Memory B cell (primary cell): ENCODE data around the gene IL10RA.

Experiments used
- ATAC-seq: fragments of 150-1000 bp; cut with Tn5 transposase; 2 replicates; pipeline ENCODE4 v1.10.0; 2021; ENCODE audit warnings: low read depth, mild to moderate bottlenecking, moderate library complexity
- DNase-seq, 2 donors: peaks; one replicate each; pipeline ENCODE4 v3.0.0; 2022; ENCODE audit warnings: low spot score in 2 of 2
- H3K27ac Mint-ChIP-seq: one replicate; pipeline ENCODE4 v1.8.0; 2022; ENCODE audit warnings: mild to moderate bottlenecking, moderate library complexity, mixed read lengths
- H3K27me3 Mint-ChIP-seq: one replicate; pipeline ENCODE4 v1.8.0; 2022; ENCODE audit warnings: mixed read lengths
- H3K36me3 Mint-ChIP-seq: one replicate; pipeline ENCODE4 v1.8.0; 2022; ENCODE audit warnings: mild to moderate bottlenecking, mixed read lengths
- H3K4me1 Mint-ChIP-seq: one replicate; pipeline ENCODE4 v1.8.0; 2022; ENCODE audit warnings: mixed read lengths
- H3K4me3 Mint-ChIP-seq: one replicate; pipeline ENCODE4 v1.8.0; 2022; ENCODE audit warnings: mild to moderate bottlenecking, moderate library complexity, mixed read lengths
- H3K9me3 Mint-ChIP-seq: one replicate; pipeline ENCODE4 v1.8.0; 2022; ENCODE audit warnings: mixed read lengths

IL10RA gene

DNA sequence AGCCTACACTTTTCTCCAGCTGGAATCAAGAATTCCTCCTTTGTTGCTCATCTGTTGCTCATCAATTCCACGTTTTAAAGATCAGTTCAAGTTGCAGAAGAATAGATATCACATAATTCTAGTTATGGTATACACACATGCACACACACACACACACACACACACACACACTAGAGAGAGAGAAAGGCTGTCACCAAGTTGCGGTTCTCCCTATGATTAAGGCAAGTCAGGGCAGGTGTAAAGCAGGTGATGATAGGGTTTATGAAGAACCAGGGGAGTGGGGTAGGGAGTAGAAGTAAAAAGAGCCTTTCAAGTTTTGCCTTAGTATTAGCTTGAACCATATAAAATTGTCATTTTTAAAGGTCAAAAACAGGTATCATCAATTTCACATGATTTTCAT lies 59.0 kb downstream of the IL10RA start:
- peak overlapping the region; percentile 32 for H3K27ac Mint-ChIP-seq
- H3K27me3 Mint-ChIP-seq = no peaks in the 10 kb centered on the region
- no peak for ATAC-seq
- no peaks in the 10 kb centered on the region for H3K9me3 Mint-ChIP-seq
- H3K4me1 Mint-ChIP-seq = peaks cover 25% of the 10 kb centered on the region
- DNase-seq = no peak
- H3K4me3 Mint-ChIP-seq = no peak overlapping the region
- no peaks in the 10 kb centered on the region for H3K36me3 Mint-ChIP-seq

DNA sequence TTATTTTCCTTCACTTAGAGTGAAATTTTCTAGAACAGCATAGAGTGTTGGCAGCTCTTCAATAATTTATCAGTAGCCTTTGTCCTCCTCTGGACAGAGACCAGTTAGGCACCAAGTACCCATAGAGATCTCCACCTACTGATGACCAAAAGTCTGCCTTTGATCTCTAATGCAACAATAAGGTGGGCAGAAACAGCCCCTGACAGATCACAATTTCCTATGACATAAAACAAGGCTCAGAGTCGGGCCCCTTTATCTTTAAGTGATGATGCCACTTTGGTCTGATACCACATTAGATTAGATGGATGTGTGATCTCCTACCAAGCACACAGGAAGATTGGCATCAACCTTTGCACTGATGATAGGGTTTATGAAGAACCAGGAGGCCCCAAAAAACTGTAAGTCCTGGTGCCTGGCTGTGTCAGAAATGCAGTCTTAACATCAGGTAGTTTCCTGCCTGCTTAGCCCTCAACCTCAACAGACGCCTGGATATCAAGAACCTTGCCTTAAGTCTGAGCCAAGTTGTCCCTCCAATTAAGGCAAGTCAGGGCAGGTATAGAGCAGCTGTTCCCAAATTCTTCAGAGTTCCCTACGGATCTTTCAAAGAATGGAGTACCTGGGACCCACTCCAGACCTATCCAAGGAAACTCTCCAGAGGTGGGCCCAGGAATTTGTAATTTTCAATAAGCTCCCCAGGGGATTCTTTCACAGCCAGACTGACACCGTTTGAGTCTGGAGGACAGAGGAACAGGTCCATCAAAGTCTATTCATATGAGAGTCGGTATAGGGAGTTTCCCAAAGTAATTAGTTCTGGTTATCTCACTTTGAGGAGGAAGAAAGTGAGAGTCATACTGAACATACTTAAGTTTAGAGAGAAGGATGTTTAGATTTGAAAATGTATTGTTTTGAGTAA lies 60.1 kb downstream of the IL10RA start:
- ATAC-seq (peak; percentile 70), DNase-seq (no peak)
- Mint-ChIP-seq H3K4me3 (no peak overlapping the region), H3K27ac (peak overlapping the region; percentile 60), H3K36me3 (no peaks in the 10 kb centered on the region), H3K27me3 (no peaks in the 10 kb centered on the region), H3K4me1 (peaks cover 31% of the 10 kb centered on the region), H3K9me3 (no peaks in the 10 kb centered on the region)

DNA sequence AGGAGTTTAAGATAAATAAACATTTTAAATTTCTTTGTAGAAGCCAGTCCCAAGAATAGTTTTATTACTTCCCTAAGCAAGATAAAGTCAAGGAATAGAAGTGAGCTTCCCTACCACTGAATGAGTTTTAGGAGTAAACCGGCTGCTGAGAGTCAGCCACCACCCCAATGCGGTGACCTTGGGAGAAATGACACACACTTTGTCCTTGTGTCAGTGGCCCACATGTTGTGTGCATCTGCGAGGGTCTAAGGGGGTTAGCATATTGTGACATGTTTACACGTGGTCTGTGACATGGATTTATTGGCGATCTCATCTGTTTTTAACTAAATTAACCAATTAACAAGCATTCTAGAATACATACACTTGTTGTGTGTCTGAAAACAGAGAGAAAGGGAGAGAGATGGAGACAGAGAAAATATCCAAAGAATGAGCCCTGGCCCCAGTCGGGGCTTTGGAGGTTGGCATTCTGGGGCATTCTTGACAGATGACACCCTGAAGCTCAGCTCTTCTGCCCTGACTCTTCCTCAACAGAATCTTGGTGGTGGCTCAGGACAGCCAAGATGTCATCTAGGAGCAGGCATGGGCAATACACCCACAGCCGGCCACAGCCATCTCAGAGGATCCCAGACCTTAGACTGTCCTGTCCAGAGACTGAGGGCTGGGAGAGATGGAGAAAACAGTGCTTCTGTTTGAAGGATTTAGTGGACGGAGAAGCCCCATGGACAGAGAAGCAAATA lies 60.9 kb downstream of the IL10RA start:
- DNase-seq (no peak), ATAC-seq (no peak)
- Mint-ChIP-seq H3K27ac (peak overlapping the region; percentile 60), H3K27me3 (no peaks in the 10 kb centered on the region), H3K9me3 (no peaks in the 10 kb centered on the region), H3K4me1 (peaks cover 39% of the 10 kb centered on the region), H3K4me3 (no peak overlapping the region), H3K36me3 (no peaks in the 10 kb centered on the region)

DNA sequence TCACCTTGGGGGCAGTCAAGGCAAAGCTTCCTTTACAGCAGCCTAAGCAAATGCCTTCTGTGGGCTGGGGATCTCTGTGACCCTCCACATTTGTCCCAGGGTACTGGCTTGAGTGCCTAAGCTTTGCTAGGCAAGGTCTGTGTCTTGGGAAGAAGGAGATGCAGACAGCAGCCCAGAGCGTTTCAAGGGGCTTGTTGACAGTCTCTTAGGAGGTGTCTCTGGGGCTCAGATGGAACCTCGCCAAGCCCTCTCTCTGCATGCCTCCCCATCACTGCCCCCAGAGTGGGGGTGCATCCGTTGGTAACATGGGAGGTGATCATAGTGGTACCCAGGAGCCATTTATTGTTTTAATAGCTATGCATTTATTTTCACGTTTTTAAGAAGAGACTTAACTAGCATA lies 61.6 kb downstream of the IL10RA start:
- Mint-ChIP-seq H3K27me3 (no peaks in the 10 kb centered on the region), H3K4me3 (no peak overlapping the region)

DNA sequence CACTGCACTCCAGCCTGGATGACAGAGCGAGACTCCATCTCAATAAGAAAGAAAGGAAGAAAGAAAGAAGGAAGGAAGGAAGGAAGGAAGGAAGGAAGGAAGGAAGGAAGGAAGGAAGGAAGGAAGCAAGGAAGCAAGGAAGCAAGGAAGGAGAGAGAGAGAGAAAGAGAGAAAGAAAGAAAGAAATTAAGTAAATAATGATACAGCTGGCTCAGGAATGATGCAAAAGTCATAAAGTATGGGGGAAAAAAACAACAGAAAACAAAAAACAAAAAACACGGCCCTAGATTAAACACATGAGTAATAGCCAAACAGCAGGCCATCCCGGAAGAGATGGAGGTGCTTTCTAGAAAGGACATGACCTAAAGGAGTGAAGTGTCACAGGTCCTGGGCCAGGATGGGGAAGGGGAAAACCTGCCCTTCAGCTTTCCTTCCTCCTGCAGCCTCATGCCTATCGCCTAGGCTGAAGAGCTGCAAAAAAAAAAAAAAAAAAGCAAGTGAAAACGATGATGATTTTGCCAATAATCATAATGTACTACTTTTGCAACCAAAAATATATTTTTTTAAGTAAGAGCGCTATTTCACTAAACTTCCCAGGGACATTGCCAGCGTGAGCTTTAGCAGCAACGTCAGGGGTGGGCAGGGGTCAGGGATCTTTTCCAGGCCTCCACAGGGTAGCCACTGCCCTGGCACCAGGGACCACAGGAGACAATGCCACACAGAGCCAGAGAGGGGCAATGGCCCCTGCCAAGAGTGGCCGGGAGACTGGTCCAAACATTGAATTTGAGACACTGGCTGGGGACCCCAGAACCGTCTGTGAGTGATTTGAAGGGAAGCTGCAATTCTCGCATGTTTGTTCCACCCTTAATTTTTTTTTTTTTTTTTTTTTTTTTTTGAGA lies 62.5 kb downstream of the IL10RA start:
- Mint-ChIP-seq H3K4me3 (peak overlapping the region; percentile 6), H3K4me1 (peaks cover 45% of the 10 kb centered on the region), H3K9me3 (no peaks in the 10 kb centered on the region), H3K27me3 (no peaks in the 10 kb centered on the region), H3K27ac (no peak overlapping the region), H3K36me3 (no peaks in the 10 kb centered on the region)
- ATAC-seq = no peak
- DNase-seq = no peak

More for the DNA sequence above, 61.6 kb downstream of the IL10RA start:
- Mint-ChIP-seq H3K4me1 (peaks cover 43% of the 10 kb centered on the region), H3K9me3 (no peaks in the 10 kb centered on the region), H3K36me3 (no peaks in the 10 kb centered on the region), H3K27ac (no peak overlapping the region)
- no peak for DNase-seq
- no peak for ATAC-seq

DNA sequence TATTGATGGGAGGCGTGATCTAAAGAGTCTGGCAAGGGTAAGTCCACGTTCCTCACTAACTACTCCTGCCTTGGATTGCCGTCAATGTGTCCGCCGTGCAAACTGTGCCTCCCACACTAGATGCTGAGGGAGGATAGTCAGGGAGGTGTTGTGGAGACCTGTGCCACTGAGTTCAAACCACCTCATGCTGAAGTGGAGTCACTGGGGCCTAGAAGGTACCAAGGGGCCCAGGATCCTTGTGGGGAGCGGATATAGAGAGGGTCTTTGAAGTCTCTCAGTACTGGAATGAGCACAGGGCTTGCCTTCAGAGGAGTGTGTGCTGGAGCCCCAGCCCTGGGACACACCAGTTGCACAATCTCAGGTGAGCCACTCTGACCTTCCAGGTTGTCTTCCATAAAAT lies 63.6 kb downstream of the IL10RA start:
- no peaks in the 10 kb centered on the region for H3K36me3 Mint-ChIP-seq
- peaks cover 44% of the 10 kb centered on the region for H3K4me1 Mint-ChIP-seq
- H3K4me3 Mint-ChIP-seq = no peak overlapping the region
- H3K9me3 Mint-ChIP-seq = no peaks in the 10 kb centered on the region
- no peak for DNase-seq
- no peaks in the 10 kb centered on the region for H3K27me3 Mint-ChIP-seq
- ATAC-seq = no peak
- H3K27ac Mint-ChIP-seq = no peak overlapping the region

DNA sequence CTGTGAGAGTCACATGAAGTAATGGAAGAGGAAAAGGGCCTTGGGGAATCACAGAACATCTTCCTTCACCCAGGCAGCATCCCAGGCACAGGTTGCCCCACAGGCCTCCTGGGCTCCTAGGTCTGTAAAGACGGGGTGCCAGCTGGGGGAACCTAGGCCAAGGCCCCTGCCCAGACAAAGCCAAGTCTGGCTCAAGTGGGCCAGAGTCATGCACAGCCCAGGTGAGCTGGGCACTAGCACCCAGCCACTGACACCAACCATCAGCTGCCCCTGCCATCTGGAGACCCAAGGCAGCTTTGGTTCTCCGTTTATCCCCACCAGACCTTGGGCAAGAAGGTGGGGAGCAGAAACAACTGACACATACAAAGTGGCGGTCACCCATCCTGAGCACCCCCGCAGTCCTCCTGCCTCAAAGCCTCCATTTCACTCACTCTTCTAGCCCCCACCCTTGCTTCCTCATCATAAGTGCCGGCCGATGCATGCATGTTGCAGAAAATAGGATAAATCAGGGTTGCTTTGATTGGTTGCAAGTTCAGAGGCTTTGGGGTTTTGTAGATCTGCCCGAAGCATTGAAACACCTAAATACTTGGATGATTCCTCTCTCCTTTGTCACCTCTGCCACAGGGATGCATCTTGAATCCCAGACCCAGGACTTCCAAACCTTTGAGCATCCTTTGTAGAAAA lies 64.2 kb downstream of the IL10RA start:
- Mint-ChIP-seq H3K27ac (no peak overlapping the region), H3K9me3 (no peaks in the 10 kb centered on the region), H3K36me3 (no peaks in the 10 kb centered on the region)

More for the DNA sequence above, 64.2 kb downstream of the IL10RA start:
- DNase-seq = no peak
- ATAC-seq = no peak
- Mint-ChIP-seq H3K4me1 (peaks cover 38% of the 10 kb centered on the region), H3K27me3 (no peaks in the 10 kb centered on the region), H3K4me3 (no peak overlapping the region)
